Measurements from ENCODE around the gene SH2D3C.

SH2D3C gene

DNA sequence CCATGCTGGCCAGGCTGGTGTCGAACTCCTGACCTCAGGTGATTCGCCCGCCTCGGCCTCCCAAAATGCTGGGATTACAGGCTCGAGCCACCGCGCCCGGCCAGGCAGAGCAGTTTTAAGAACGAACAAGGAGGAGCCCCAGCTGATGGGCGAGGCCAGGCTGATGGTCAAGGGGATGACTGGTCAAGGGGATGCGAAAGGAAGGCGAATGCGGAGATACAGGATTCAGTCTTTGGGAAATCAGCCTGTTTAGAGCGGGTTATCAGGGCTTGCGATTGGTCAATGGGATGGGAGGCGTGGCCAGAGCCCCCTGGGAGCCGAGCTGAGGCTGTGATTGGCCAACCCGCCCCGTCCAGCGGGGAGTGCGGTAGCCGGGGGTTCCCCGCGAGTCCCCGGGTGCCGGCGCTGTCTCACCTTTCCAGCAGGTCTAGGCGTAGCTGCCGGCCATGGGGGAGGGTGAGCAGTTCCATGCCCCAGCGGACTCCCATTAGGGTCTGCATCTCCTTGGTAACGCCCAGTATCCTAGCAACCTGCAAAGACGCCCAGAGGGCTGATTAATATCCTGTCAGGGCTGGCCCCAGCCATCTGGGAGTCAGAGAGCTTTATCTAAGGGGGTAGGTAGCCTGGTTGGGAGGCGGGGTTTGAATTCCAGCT lies 35.9 kb downstream of the SH2D3C start (continued):
- TF ChIP-seq ZNF600 (tag by site-specific recombination; IDR thresholded peaks at IDR 0.05), result 0 out of 2 replicates have a peak, but pooled peaks have one; percentile 5

DNA sequence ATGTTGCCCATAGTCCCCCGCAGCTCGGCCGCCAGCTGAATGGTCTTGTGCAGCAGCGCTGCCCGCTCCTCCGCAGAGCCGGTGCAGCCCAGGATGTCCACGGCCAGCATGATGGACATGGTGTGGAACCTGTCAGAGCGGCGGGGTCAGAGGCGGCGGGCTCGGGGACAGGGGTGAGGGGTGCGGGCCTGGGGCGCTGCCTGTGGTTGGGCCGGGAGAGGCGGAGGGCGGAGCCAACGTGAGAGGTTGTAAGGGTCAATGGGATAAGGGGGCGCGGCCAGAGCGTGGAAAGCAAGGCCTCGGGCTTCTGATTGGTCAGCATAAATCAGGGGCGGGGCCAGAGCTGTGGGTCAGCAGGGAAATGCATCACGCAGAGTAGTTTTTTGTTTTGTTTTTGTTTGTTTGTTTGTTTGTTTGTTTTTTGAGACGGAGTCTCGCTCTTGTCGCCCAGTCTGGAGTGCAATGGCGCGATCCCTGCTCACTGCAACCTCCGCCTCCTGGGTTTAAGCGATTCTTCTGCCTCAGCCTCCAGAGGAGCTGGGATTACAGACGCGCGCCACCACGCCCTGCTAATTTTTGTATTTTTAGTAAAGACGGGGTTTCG lies 36.5 kb downstream of the SH2D3C start:
- POLR2A ChIA-PET, result interaction anchor here (0.7 kb wide), 1 partner anchor 329 kb away, joined by 4 read pairs; no protein-coding TSS in a partner anchor
- Histone ChIP-seq H3K9me3 (ENCODE audit: control insufficient read depth, insufficient read depth, low read depth, low read length) (no peaks in the 10 kb centered on the region), H3K36me3 (ENCODE audit: control insufficient read depth in 2 of 2, insufficient read depth in 1 of 2, low read length in 2 of 2) (no peaks in the 10 kb centered on the region), H3K4me1 (ENCODE audit: control insufficient read depth, insufficient read depth, low read length) (no peaks in the 10 kb centered on the region), H3K27ac (ENCODE audit: extremely low read depth, low read depth, low read length) (no peak overlapping the region), H3K4me3 (ENCODE audit: low read depth, low read length) (no peak overlapping the region)
- TF ChIP-seq, protein P1, sequence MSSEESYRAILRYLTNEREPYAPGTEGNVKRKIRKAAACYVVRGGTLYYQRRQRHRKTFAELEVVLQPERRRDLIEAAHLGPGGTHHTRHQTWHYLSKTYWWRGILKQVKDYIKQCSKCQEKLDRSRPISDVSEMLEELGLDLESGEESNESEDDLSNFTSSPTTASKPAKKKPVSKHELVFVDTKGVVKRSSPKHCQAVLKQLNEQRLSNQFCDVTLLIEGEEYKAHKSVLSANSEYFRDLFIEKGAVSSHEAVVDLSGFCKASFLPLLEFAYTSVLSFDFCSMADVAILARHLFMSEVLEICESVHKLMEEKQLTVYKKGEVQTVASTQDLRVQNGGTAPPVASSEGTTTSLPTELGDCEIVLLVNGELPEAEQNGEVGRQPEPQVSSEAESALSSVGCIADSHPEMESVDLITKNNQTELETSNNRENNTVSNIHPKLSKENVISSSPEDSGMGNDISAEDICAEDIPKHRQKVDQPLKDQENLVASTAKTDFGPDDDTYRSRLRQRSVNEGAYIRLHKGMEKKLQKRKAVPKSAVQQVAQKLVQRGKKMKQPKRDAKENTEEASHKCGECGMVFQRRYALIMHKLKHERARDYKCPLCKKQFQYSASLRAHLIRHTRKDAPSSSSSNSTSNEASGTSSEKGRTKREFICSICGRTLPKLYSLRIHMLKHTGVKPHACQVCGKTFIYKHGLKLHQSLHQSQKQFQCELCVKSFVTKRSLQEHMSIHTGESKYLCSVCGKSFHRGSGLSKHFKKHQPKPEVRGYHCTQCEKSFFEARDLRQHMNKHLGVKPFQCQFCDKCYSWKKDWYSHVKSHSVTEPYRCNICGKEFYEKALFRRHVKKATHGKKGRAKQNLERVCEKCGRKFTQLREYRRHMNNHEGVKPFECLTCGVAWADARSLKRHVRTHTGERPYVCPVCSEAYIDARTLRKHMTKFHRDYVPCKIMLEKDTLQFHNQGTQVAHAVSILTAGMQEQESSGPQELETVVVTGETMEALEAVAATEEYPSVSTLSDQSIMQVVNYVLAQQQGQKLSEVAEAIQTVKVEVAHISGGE (tag by site-specific recombination; conservative IDR thresholded peaks at IDR 0.05; ENCODE audit: low read depth), result no peak
- peak; percentile 31; the same call in 1 of the 2 replicates for TF ChIP-seq SP2 (tag by site-specific recombination; IDR thresholded peaks at IDR 0.05)
- TF ChIP-seq, protein P2, sequence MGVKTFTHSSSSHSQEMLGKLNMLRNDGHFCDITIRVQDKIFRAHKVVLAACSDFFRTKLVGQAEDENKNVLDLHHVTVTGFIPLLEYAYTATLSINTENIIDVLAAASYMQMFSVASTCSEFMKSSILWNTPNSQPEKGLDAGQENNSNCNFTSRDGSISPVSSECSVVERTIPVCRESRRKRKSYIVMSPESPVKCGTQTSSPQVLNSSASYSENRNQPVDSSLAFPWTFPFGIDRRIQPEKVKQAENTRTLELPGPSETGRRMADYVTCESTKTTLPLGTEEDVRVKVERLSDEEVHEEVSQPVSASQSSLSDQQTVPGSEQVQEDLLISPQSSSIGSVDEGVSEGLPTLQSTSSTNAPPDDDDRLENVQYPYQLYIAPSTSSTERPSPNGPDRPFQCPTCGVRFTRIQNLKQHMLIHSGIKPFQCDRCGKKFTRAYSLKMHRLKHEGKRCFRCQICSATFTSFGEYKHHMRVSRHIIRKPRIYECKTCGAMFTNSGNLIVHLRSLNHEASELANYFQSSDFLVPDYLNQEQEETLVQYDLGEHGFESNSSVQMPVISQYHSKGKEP (tag by site-specific recombination; IDR thresholded peaks at IDR 0.05), result no peak
- 0 out of 2 replicates have a peak, but pooled peaks have one; percentile 11 for TF ChIP-seq ZNF600 (tag by site-specific recombination; IDR thresholded peaks at IDR 0.05)
- TF ChIP-seq HOXA7 (CRISPR knock-in tag; IDR thresholded peaks at IDR 0.05; ENCODE audit: borderline replicate concordance), result no peak
- TF ChIP-seq BCL11A (tag by site-specific recombination; IDR thresholded peaks at IDR 0.05; ENCODE audit: low read depth), result no peak
- TF ChIP-seq ZNF391 (tag by site-specific recombination; IDR thresholded peaks at IDR 0.05; ENCODE audit: borderline replicate concordance, low read depth), result no peak
- no peak for TF ChIP-seq ZFHX2 (tag by site-specific recombination; conservative IDR thresholded peaks at IDR 0.05)
- TF ChIP-seq, protein P3, sequence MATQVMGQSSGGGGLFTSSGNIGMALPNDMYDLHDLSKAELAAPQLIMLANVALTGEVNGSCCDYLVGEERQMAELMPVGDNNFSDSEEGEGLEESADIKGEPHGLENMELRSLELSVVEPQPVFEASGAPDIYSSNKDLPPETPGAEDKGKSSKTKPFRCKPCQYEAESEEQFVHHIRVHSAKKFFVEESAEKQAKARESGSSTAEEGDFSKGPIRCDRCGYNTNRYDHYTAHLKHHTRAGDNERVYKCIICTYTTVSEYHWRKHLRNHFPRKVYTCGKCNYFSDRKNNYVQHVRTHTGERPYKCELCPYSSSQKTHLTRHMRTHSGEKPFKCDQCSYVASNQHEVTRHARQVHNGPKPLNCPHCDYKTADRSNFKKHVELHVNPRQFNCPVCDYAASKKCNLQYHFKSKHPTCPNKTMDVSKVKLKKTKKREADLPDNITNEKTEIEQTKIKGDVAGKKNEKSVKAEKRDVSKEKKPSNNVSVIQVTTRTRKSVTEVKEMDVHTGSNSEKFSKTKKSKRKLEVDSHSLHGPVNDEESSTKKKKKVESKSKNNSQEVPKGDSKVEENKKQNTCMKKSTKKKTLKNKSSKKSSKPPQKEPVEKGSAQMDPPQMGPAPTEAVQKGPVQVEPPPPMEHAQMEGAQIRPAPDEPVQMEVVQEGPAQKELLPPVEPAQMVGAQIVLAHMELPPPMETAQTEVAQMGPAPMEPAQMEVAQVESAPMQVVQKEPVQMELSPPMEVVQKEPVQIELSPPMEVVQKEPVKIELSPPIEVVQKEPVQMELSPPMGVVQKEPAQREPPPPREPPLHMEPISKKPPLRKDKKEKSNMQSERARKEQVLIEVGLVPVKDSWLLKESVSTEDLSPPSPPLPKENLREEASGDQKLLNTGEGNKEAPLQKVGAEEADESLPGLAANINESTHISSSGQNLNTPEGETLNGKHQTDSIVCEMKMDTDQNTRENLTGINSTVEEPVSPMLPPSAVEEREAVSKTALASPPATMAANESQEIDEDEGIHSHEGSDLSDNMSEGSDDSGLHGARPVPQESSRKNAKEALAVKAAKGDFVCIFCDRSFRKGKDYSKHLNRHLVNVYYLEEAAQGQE (tag by site-specific recombination; IDR thresholded peaks at IDR 0.05), result no peak
- TF ChIP-seq ZNF792 (tag by site-specific recombination; IDR thresholded peaks at IDR 0.05), result no peak
- TF ChIP-seq, protein P4, sequence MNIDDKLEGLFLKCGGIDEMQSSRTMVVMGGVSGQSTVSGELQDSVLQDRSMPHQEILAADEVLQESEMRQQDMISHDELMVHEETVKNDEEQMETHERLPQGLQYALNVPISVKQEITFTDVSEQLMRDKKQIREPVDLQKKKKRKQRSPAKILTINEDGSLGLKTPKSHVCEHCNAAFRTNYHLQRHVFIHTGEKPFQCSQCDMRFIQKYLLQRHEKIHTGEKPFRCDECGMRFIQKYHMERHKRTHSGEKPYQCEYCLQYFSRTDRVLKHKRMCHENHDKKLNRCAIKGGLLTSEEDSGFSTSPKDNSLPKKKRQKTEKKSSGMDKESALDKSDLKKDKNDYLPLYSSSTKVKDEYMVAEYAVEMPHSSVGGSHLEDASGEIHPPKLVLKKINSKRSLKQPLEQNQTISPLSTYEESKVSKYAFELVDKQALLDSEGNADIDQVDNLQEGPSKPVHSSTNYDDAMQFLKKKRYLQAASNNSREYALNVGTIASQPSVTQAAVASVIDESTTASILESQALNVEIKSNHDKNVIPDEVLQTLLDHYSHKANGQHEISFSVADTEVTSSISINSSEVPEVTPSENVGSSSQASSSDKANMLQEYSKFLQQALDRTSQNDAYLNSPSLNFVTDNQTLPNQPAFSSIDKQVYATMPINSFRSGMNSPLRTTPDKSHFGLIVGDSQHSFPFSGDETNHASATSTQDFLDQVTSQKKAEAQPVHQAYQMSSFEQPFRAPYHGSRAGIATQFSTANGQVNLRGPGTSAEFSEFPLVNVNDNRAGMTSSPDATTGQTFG (tag by site-specific recombination; IDR thresholded peaks at IDR 0.05; ENCODE audit: borderline replicate concordance), result no peak
- TF ChIP-seq ZBTB1 (tag by site-specific recombination; IDR thresholded peaks at IDR 0.05), result no peak
- no peak for TF ChIP-seq ZNF654 (tag by site-specific recombination; IDR thresholded peaks at IDR 0.05; ENCODE audit: low read depth)
- no peak for TF ChIP-seq KLF1 (tag by site-specific recombination; IDR thresholded peaks at IDR 0.05)
- no peak for TF ChIP-seq ZNF626 (tag by site-specific recombination; IDR thresholded peaks at IDR 0.05)
- TF ChIP-seq, protein P5, sequence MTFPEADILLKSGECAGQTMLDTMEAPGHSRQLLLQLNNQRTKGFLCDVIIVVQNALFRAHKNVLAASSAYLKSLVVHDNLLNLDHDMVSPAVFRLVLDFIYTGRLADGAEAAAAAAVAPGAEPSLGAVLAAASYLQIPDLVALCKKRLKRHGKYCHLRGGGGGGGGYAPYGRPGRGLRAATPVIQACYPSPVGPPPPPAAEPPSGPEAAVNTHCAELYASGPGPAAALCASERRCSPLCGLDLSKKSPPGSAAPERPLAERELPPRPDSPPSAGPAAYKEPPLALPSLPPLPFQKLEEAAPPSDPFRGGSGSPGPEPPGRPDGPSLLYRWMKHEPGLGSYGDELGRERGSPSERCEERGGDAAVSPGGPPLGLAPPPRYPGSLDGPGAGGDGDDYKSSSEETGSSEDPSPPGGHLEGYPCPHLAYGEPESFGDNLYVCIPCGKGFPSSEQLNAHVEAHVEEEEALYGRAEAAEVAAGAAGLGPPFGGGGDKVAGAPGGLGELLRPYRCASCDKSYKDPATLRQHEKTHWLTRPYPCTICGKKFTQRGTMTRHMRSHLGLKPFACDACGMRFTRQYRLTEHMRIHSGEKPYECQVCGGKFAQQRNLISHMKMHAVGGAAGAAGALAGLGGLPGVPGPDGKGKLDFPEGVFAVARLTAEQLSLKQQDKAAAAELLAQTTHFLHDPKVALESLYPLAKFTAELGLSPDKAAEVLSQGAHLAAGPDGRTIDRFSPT (tag by site-specific recombination; IDR thresholded peaks at IDR 0.05), result no peak
- no peak for TF ChIP-seq ZNF596 (tag by site-specific recombination; IDR thresholded peaks at IDR 0.05)
- CTCF ChIA-PET, result interaction anchor here (0.6 to 2.4 kb wide), 6 partner anchors 7 to 179 kb away, joined by 3 to 10 read pairs (median 4); no protein-coding TSS in a partner anchor

Data from HEK293 (cell line).